ENCODE measurements around the gene TMPRSS11D.

TMPRSS11D gene

GRCh38 chr4:67929426-67929825, 45.6 kb upstream of the TMPRSS11D start:
- no peak overlapping the region for H3K4me3 ChIP-seq (ENCODE audit: low read depth, low read length)
- H3K4me1 ChIP-seq (ENCODE audit: control insufficient read depth, insufficient read depth, low read length), result no peaks in the 10 kb centered on the region; the same call in 1 of the 2 replicates
- no peaks in the 10 kb centered on the region for H3K9me3 ChIP-seq (ENCODE audit: control insufficient read depth, insufficient read depth, low read depth, low read length)
- no peaks in the 10 kb centered on the region for H3K36me3 ChIP-seq (ENCODE audit: control insufficient read depth in 2 of 2, insufficient read depth in 1 of 2, low read length in 2 of 2)
- ChIA-PET CTCF (interaction anchor here (0.7 to 2.1 kb wide), 3 partner anchors 11 to 27 kb away, joined by 4 to 6 read pairs (median 5); no protein-coding TSS in a partner anchor), POLR2A (no interaction called here)
- no peak for TF ChIP-seq ZNF140 (tag by site-specific recombination; IDR thresholded peaks at IDR 0.05)
- TF ChIP-seq ZBTB20 (tag by site-specific recombination; IDR thresholded peaks at IDR 0.05), result no peak
- TF ChIP-seq ZBTB48 (tag by site-specific recombination; IDR thresholded peaks at IDR 0.05), result no peak
- TF ChIP-seq, protein P1, sequence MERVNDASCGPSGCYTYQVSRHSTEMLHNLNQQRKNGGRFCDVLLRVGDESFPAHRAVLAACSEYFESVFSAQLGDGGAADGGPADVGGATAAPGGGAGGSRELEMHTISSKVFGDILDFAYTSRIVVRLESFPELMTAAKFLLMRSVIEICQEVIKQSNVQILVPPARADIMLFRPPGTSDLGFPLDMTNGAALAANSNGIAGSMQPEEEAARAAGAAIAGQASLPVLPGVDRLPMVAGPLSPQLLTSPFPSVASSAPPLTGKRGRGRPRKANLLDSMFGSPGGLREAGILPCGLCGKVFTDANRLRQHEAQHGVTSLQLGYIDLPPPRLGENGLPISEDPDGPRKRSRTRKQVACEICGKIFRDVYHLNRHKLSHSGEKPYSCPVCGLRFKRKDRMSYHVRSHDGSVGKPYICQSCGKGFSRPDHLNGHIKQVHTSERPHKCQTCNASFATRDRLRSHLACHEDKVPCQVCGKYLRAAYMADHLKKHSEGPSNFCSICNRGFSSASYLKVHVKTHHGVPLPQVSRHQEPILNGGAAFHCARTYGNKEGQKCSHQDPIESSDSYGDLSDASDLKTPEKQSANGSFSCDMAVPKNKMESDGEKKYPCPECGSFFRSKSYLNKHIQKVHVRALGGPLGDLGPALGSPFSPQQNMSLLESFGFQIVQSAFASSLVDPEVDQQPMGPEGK (tag by site-specific recombination; IDR thresholded peaks at IDR 0.05), result no peak
- TF ChIP-seq, protein P2, sequence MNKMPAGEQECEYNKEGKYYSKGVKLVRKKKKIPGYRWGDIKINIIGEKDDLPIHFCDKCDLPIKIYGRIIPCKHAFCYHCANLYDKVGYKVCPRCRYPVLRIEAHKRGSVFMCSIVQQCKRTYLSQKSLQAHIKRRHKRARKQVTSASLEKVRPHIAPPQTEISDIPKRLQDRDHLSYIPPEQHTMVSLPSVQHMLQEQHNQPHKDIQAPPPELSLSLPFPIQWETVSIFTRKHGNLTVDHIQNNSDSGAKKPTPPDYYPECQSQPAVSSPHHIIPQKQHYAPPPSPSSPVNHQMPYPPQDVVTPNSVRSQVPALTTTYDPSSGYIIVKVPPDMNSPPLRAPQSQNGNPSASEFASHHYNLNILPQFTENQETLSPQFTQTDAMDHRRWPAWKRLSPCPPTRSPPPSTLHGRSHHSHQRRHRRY (tag by site-specific recombination; IDR thresholded peaks at IDR 0.05), result no peak
- TF ChIP-seq ZNF404 (tag by site-specific recombination; IDR thresholded peaks at IDR 0.05), result no peak
- TF ChIP-seq ZNF274 (IDR thresholded peaks at IDR 0.05; ENCODE audit: low read length), result no peak
- no peak for TF ChIP-seq ZNF274 (tag by site-specific recombination; IDR thresholded peaks at IDR 0.05; ENCODE audit: borderline replicate concordance)
- TF ChIP-seq ZNF677 (tag by site-specific recombination; IDR thresholded peaks at IDR 0.05), result no peak
- TF ChIP-seq, protein P3, sequence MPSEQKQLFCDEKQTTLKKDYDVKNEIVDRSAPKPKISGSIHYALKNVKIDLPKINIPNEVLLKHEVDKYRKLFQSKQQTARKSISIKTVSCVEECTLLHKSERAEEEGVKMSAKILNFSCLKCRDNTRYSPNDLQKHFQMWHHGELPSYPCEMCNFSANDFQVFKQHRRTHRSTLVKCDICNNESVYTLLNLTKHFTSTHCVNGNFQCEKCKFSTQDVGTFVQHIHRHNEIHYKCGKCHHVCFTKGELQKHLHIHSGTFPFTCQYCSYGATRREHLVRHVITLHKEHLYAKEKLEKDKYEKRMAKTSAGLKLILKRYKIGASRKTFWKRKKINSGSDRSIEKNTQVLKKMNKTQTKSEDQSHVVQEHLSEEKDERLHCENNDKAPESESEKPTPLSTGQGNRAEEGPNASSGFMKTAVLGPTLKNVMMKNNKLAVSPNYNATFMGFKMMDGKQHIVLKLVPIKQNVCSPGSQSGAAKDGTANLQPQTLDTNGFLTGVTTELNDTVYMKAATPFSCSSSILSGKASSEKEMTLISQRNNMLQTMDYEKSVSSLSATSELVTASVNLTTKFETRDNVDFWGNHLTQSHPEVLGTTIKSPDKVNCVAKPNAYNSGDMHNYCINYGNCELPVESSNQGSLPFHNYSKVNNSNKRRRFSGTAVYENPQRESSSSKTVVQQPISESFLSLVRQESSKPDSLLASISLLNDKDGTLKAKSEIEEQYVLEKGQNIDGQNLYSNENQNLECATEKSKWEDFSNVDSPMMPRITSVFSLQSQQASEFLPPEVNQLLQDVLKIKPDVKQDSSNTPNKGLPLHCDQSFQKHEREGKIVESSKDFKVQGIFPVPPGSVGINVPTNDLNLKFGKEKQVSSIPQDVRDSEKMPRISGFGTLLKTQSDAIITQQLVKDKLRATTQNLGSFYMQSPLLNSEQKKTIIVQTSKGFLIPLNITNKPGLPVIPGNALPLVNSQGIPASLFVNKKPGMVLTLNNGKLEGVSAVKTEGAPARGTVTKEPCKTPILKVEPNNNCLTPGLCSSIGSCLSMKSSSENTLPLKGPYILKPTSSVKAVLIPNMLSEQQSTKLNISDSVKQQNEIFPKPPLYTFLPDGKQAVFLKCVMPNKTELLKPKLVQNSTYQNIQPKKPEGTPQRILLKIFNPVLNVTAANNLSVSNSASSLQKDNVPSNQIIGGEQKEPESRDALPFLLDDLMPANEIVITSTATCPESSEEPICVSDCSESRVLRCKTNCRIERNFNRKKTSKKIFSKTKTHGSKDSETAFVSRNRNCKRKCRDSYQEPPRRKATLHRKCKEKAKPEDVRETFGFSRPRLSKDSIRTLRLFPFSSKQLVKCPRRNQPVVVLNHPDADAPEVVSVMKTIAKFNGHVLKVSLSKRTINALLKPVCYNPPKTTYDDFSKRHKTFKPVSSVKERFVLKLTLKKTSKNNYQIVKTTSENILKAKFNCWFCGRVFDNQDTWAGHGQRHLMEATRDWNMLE (tag by site-specific recombination; conservative IDR thresholded peaks at IDR 0.05; ENCODE audit: low read depth), result no peak
- TF ChIP-seq SALL2 (tag by site-specific recombination; IDR thresholded peaks at IDR 0.05; ENCODE audit: borderline replicate concordance), result no peak
- no peak for TF ChIP-seq TRIM28 (IDR thresholded peaks at IDR 0.05; ENCODE audit: borderline replicate concordance, low read length)
- no peak for TF ChIP-seq MYNN (tag by site-specific recombination; IDR thresholded peaks at IDR 0.05; ENCODE audit: borderline replicate concordance)
- TF ChIP-seq GLI2 (tag by site-specific recombination; IDR thresholded peaks at IDR 0.05; ENCODE audit: borderline replicate concordance, low read depth), result no peak
- TF ChIP-seq KLF9 (tag by site-specific recombination; IDR thresholded peaks at IDR 0.05; ENCODE audit: low read depth), result no peak
- TF ChIP-seq ZNF837 (tag by site-specific recombination; IDR thresholded peaks at IDR 0.05), result no peak
- H3K27ac ChIP-seq (ENCODE audit: extremely low read depth, low read depth, low read length), result no peak overlapping the region

DNA sequence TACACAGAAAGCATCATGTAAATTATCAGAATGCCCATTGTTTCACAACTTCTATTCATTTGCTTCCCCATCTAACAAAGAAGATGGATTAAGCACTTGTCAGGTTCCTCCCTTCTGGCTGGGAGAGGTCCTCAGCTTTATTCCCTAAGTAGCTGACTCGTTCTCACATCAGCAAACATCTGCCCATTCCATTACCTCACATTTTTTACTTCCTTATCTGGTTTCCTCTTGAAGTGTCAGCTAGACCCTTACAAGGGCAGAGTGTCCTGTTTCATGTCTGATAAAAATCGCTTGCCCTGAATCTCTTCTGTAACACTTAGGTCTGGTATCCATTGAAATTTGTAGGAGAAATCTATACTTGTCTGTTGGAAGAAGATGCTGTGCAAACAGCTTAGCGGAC, 44.7 kb upstream of the TMPRSS11D start:
- ChIA-PET POLR2A (no interaction called here), CTCF (interaction anchor here (1.0 to 2.1 kb wide), 2 partner anchors 10 to 18 kb away, joined by 5 to 6 read pairs; no protein-coding TSS in a partner anchor)
- TF ChIP-seq ZNF571 (tag by site-specific recombination; IDR thresholded peaks at IDR 0.05), result no peak
- TF ChIP-seq ZNF610 (tag by site-specific recombination; IDR thresholded peaks at IDR 0.05; ENCODE audit: borderline replicate concordance), result no peak
- TF ChIP-seq ZNF16 (tag by site-specific recombination; IDR thresholded peaks at IDR 0.05; ENCODE audit: low read depth), result no peak
- TF ChIP-seq ELK4 (IDR thresholded peaks at IDR 0.05; ENCODE audit: borderline replicate concordance, low read depth, low read length), result no peak
- no peak for TF ChIP-seq ZNF148 (tag by site-specific recombination; IDR thresholded peaks at IDR 0.05; ENCODE audit: borderline replicate concordance)
- TF ChIP-seq ZNF830 (tag by site-specific recombination; IDR thresholded peaks at IDR 0.05; ENCODE audit: low read depth), result no peak
- no peak for TF ChIP-seq ZNF138 (tag by site-specific recombination; IDR thresholded peaks at IDR 0.05; ENCODE audit: borderline replicate concordance)
- no peak for TF ChIP-seq ZNF114 (tag by site-specific recombination; IDR thresholded peaks at IDR 0.05)

More for the DNA sequence above, 44.7 kb upstream of the TMPRSS11D start:
- no peaks in the 10 kb centered on the region for H3K36me3 ChIP-seq (ENCODE audit: control insufficient read depth in 2 of 2, insufficient read depth in 1 of 2, low read length in 2 of 2)
- no peaks in the 10 kb centered on the region for H3K4me1 ChIP-seq (ENCODE audit: control insufficient read depth, insufficient read depth, low read length)
- no peak overlapping the region for H3K4me3 ChIP-seq (ENCODE audit: low read depth, low read length)
- no peaks in the 10 kb centered on the region for H3K9me3 ChIP-seq (ENCODE audit: control insufficient read depth, insufficient read depth, low read depth, low read length)
- no peak overlapping the region for H3K27ac ChIP-seq (ENCODE audit: extremely low read depth, low read depth, low read length)

All from HEK293 (cell line).